Activated CD4-positive, alpha-beta T cell treated with anti-CD3 and anti-CD28 coated beads, Interleukin-10, Interleukin-2, amounts not matched to agents 100 ng/mL and 50 ng/mL, durations not matched to agents 16 hours and 8 hours (primary cell): Measurements from ENCODE around the gene MVB12B.

Experiments
- DNase-seq: peaks from one replicate; pipeline ENCODE4 v3.0.0-alpha.2; 2020

The MVB12B gene

DNA sequence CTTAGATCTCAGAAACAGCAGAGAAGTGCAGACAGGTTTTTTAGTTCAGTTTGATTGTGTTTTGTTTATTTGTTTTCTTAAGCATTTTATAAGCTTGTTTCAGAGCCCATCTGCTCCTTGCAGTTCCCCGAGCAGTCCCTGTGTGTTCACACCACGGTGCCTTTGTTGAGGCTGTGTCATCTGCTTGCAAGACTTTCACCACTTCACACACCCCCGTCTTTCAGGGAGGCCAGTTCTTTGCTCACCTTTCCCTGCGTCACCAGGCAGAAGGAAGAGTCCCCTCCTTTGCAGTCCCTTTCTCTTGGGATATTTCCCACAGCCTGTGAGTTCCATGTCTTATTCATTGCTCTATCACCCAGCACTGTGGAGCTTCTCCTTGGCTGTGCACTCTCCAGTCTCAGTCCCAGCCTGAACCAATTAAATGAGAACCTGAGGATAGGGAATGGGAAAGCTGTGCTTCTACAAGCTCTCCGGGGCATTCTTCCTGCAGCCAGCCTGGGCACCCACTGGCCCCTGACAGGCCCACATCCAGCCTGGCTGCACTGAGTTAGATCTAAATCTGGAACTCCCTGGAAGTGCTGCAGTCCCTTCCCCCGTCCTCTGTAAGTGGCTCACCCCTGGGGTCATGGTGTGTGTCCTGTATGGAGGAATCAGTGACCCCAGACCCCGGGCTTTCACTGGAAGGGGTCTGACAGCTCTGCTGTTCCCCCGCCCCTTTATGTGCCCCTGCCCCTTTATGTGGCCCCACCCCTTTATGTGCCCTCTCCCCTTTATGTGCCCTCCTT is 5.5 kb downstream of the MVB12B start:
- DNase-seq = no peak

DNA sequence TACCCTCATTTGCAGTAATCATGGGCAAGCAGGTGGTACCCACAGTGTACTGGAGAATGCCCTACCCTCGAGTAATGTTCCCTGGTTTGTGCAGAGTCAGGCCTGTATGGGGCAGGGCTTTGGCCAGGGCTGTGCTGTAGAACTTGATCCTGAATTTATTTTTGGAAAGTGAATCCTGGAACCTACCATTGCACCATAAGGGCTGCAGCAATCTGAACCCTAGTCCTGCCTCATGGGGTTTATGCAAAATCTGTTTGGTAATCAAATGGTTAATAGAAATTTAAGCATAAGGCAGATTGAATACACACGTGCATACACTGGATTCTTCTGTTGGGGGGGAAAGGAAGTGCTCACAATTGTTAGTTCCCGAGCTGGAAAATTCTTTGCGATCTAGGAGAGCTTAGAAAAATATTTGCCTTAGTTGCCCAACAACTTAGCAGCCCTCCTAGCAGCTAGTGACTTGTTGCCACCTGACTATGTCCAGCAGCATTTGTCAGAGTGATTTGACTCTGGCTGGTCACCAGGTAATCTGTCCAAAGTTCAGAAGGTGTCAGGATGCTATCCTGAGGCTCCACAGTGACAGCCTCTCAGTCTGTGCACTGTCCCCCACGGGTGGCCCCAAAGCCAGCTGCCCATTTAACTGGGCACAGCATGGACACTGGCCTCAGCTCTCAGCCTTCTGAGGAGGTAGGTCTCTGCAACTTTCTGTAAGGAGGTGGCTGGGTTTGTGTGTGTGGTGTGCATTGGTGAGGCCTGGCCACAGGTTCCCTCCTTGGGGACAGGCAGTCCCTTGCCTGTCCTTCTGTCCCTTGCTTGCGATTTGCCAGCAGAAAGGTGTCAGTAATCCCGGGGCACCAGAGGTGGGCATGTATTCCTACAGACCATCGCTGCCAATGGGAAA is 8.3 kb downstream of the MVB12B start:
- no peak for DNase-seq

DNA sequence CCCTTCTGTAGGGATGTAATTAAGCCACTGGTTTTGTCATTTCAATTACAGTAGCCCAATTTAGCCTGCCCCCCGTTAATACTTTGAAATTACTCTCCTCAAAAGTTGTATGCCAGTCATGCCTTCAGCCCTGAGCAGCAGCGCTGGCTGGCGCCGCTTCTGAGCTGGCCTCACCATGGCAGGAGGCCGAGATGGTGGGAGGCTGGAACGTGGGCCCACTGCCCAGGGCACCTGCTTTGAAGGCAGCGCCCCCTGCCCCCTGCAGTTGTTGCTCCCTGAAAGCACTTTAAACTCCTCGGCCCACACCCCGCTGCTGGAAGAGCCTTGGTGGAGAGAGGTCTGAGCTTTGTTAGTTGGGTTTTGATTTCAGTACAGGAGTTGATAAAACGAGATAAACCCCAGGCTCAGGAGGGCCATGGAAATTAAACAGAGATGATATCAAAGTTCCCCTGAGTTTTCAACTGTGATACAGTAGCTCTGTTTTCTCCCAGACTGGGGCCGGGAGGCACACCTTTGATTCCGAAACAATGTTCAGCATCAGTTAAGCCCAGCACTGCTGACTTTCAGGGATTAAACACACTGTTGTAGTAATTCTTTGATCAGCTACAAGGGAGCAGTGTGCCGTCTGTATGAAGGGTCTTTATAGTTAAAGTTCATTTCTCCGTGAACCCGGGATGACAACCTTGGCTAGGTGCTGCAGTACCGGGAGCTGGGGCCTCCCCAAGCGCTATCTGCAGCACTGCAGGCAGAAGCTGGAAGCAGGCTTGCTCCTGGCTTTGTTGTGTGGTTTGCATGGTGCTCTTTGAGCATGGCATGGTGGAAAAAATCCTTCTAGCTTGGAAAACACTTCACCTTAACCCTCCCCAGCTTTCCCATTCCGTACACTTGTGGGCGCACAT is 9.5 kb downstream of the MVB12B start:
- DNase-seq = no peak

DNA sequence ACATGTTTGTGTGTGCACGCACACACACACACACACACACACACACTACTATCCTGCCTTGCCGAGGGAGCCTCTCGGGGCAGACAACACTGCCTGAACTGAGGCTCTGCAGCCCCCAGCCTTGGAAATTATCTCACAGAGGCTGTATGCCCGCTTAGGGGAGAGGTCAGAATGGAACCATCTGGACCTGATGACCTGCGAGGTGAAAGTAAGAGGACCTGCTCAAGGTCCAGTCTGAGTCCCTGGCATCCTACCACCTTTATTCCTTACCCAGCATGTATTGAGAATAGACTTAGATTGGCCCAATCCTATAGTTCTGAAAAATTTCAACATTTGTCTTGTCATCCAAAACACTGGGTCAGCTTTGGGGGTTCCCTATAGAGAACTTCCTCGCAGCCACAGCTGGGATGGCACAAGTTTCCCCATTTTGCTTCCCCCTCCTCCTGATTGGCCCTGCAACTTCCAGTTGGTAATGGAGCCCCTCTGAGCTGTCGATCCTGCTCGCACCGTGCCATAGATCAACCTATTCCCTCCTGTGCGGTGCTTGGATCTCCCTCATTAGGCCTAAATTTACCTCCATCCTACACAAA is 10.2 kb downstream of the MVB12B start:
- DNase-seq = no peak

DNA sequence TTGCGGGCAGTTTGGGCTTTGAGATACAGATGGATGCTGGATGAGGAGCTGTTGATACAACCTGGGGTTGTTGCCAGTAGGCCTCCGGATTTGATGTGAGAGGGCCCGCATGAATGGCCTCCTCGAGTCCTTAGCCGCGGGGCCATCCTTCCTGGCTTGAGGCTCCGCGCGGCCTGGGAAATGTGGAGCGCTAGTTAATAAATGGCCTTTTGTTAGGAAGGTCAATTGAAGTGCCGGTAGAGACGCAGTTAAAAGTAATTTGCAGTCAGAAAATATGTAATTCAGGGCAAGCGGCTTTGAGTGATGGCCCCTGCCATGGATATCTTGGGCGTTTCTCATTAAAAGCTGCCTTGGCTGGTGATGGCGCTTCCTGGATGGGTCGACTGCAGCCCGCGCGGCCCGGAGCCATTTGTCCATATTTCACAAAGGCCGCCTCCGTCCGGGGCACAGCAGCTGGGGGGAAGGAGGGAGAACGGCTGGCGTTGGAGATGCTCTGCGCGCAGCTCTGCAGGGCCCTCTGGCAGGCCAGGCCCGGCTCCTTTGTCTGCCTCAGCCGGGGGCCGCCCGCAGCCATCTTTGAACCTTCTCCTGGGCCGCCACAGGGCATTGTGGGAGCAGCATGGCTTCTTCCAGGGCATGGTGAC is 11.2 kb downstream of the MVB12B start:
- DNase-seq = no peak

DNA sequence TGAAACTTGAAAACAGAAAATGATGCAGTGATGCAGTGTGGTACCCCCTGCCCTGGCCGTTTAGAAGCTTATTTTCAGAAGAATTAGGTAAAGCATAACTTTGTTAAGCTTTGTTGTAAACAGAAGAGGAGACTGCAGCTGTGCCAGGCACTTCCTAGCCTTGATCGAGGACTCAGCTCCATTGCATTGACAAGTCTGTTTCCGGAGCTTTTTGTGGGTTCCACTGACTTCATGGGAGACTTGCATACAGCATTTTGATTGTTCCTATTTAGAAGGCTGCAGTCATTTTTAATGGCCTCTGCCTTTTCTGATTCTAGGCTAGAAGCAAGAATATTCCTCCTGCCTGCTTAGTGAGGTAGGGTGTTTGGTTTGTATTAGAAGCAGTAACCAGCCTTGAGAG is 12.3 kb downstream of the MVB12B start:
- DNase-seq = no peak

DNA sequence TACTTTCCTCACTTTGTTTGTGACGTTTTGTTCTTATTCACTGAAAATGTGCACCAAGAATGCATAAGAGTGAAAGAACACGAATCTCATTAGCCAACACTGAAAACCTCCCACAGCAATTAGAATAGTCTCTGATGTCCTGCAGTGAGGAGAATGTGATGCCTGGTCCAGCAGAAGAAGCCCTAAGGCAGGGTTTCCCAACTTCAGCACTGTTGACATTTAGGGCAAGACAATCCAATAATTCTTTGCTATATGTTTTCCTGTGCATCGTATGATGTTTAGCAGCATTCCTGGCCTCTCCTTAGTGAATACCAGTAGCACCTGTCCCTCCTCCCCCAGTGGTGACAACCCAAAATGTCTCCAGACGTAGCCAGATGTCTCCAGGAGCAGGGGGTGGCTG is 14.8 kb downstream of the MVB12B start:
- no peak for DNase-seq

DNA sequence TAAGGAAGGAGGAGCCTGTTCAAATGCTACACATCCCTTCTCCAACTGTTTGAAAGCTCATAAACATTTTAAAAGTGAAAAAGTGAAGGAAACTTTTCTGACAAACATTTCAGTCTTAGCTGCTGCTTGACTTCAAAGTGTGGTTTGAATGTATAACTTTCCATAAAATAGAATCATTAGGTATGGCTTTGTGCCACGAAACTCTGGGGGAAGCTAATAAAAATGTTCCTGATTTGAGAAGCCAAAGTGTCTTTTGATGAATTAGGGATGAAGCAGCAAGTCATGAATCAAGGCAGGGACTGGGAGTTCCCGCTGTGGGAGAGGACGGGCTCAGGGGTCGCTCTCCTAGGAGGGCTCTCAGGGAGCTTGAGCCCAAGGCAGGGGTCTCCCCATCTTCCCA is 15.3 kb downstream of the MVB12B start:
- DNase-seq = no peak

DNA sequence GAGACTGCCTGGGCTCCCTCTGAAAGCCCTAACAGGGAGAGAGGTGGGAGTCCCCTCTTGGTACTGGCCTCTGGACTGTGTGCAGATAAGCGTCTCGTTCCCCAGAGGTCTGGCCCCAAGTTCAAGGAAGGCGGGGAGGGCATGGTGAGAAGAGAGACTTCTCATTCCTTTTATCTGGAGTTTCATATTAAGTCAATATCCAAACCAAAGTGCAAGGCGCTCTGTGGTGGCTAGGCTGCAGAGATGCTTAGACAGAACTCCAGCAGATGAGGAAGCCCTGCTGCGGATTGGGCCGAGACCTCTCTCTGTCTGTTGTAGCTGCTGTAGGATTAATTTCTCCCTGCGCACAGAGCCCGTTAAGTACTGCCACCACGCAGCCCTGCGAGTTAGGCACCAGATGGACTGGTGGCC is 16.0 kb downstream of the MVB12B start:
- no peak for DNase-seq

DNA sequence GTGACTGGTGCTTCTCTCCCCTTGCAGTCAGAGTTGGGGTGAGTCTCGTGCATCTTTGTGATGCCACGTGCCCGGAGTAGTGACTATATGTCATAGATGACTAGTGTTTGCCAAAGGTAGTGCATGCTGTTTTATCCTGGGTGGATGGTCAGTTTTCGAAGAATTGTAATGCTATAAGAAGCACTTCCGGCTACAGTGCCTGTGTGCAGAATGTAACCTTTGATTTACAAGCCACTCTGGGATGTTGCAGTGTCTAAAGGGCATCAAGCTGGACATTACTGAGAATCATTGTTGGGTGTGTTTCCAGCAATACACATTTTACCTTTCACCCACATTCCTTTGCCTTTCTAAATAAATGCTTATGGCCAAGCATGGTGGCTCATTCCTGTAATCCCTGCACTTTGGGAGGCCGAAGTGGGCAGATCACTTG is 16.7 kb downstream of the MVB12B start:
- no peak for DNase-seq

DNA sequence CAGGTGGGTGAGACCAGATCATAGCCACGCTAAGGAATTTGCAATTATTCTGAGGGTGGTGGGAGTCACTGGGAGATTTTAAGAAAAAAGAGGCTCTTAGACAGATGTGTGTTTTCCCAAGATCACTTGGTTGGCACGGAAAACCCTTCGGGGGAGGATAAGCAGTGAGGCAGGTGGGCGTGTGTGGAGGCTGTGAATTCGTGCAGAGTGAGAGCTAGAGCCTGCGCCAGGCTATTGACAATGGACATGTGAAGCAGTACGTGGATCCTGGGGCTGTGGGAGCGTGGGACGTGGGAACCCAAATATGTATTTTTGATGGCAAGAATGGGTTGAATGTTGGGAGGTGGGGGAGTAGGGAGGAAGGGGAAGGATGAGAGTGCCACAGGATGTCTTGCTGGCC is 19.4 kb downstream of the MVB12B start:
- DNase-seq = no peak

DNA sequence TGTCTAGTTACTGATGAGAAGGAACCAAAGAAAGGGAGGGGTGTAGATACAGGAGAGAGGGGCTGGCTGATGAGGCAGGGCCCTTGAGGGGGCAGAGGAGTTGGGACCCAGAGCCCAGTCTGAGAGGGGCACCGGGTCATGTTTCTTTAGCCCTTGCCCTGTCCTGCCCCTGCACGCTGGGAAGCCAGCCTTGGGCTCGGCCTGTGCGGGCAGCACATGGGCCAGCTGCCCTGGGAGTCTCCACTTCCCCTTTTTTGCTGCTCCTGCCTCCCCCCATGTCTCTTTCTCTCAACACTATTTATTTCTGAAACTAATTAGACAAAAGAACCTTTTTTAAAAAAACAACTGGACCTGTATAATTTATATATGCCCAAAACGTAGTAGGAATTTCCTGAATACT is 20.5 kb downstream of the MVB12B start:
- DNase-seq = no peak

DNA sequence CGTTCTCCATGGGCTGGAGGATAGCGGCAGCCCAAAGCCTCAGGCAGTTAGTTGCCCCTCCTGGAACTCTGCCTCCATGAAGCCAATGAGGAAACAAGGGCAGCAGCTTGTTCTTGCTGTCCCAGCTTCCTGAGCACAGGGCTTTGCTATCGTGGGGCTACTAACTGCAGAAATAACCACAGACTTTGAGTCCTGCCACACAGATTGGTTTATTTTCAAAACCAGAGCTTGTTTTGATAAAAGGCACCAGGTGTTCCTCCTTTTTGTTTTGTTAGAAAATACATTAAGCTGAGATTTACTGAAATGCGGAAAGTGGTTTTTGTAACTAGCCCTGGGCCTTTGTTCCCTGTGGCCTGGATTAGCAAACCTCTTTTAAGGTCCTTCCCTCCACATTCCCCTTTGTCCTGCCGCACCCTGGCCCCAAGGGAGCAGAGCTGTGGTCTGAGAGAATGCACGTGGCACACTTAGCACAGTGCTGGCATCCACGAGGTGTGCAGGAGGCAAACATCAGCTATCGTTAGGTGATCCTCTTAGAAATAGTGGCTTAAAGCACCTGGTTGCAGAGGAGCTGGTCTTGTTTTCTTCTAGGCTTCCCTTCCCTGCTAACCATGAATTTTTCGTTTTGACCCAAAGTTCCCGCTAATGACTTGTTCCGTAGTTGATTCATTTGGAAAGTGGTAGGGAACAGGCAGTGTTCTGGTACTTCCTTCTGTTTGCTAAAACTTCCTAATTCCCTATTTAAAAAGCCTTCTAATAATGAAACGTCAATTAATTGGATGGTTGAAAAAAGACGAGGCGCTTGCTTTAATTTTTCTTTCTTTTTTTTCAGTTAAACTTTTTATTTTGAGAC is 21.5 kb downstream of the MVB12B start:
- DNase-seq = no peak

DNA sequence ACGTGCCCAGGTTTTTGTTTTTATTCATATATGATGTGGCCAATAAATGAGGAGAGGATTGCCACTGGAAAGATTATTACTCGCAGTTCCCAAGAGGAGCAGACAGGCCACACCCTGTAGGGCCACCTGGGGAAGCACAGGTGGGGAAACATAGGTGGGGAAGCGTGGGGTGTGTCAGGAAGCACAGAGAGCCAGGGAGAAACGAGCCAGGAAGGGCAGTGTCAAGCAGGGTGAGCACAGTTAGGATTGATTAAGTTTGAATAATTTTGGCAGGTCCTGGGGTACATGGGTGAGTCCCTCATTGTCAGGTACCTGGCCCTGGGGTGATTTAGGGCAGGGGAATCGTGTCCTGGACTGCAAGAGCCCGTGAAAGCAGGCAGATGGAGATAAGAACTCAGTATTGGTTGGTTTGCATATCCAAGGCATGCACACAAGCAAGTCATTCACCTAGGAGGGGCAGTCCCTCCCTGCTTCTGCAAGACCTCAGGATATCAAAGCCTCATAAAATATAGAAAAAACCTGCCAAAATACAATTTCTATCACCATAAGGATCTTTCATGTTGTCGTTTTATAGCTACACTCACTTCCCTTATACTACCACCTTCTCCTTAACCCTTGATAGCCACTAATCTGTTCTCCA is 22.4 kb downstream of the MVB12B start:
- DNase-seq = no peak

DNA sequence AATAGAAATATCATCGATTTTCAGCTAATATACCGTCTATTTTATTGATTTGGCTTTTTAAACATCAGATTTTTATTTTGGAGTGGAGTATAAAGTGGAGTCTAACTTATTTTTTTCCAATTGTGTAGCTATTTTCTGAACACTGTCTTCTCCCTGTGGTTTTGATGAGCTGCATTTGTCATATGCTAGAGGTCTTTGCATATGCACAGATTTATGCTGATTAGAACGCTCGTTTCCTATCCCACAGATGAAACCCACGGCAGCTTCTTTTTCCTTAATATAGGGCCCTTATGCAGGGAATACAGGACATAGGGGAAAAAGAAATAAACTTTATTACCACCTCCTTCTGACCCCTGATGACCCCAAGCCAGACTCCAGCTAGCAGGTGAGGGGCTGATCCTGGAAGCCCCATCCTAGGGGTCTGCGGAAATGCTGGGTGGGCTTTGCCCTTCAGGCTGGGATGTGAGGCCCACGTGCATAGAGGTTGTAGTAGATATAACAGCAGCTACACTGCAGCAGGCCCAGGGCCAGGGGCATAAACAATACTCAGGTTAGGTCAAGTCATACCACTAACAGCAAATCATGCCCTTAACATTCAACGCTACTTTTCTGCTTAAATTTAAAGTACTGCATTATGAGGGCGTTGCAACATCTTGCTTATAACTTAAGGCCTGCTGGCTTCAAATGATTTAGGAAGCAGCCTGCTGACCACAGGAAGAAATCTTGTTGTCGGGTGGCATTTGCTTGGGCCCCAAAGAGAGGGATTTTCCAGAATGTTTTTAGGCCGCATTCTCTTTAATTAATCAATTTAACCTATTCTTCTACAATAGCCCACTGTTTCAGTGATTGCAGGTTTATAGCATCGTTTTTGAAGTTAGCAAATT is 28.5 kb downstream of the MVB12B start:
- DNase-seq = no peak

DNA sequence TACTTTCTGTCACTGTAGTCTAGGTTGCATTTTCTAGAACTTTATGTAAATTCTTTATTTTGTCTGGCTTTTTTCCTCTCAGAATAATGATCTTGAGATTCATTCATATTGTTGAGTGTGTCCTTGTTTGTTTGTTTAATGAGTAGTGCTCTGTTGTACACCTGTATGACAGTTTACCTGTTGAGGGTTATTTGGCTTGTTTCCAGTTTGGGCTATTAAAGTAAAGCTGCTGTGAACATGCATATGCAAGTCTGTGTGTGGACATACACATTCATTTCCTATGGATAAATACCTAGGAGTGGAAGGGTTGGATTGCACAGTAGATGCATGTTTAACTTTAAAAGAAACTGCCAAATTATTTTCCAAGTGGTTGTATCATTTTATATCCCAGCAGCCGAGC is 30.4 kb downstream of the MVB12B start:
- no peak for DNase-seq

DNA sequence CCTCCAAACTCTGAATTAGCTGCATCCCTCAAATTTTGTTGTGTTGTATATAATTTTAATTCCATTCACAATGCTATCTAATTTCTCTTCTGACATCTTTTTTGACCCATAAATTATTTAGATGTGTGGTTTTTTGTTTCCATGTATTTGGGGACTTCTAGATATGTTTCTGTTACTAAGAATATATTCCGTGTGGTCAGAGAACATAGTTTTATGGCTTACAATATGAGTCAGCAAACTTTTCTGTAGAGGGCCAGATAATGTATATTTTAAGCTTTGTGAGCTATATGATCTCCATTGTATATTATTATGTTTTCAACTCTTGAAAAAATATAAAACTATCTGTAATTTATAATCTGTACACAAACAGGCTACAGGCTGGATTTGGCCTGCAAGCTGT is 33.4 kb downstream of the MVB12B start:
- no peak for DNase-seq

DNA sequence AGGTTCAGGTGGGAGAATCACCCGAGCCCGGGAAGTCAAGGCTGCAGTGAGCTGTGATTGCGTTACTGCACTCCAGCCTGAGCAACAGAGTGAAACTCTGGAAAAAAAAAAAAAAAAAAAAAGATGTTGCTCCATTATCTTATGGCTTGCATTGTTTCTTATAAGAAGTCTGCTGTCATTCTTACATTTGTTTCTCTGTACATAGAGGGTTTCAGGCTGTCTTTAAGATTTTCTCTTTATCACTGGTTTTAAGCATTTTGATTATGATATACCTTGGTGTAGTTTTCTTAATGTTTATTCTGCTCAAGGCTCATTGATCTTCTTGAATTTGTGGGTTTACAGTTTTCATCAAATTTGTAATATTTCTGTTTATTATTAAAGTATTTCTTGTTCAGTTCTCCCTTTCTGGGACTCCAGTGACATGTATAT is 35.2 kb downstream of the MVB12B start:
- DNase-seq = no peak

DNA sequence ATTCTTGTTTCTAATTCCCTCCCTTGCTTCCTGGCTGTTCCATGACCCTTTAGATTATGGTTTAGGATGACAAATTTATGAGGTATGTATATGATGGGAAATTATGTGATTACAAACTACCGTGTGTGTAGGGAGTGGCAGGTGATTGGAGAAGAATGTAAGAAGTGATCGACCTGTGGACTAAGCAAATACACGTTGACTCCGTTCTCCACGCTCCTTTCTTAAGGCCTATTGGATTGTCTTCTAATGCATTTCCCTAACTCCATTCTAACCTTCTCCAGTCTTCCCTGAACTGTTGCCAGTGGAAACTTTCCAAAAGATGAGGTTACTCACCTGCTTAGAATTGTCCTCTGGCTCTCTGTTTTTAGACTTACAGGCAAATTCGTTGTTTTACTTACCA is 36.6 kb downstream of the MVB12B start:
- no peak for DNase-seq
